Stimulated activated CD4-positive, alpha-beta T cell treated with anti-CD3 and anti-CD28 coated beads, Interleukin-12 subunit alpha, Interleukin-12 subunit beta, amount 100 ng/mL, for 24 hours (primary cell): ENCODE data around the gene PKN1.
"Not testable (repeated sequence)": the region's sequence is repeated elsewhere in the genome, so short reads cannot be mapped to it uniquely, and the experiment has no call there.

Experiments used
- DNase-seq, 2 experiments: peaks; one replicate each; pipeline ENCODE4 v3.0.0-alpha.2; 2020; ENCODE audit warnings: low read depth in 2 of 2

Gene PKN1

GRCh38 chr19:14430712-14431111 lies 2.4 kb upstream of the PKN1 start:
- DNase-seq = no peak

GRCh38 chr19:14433554-14434501 lies 722 bp downstream of the PKN1 start:
- DNase-seq = no peak

DNA sequence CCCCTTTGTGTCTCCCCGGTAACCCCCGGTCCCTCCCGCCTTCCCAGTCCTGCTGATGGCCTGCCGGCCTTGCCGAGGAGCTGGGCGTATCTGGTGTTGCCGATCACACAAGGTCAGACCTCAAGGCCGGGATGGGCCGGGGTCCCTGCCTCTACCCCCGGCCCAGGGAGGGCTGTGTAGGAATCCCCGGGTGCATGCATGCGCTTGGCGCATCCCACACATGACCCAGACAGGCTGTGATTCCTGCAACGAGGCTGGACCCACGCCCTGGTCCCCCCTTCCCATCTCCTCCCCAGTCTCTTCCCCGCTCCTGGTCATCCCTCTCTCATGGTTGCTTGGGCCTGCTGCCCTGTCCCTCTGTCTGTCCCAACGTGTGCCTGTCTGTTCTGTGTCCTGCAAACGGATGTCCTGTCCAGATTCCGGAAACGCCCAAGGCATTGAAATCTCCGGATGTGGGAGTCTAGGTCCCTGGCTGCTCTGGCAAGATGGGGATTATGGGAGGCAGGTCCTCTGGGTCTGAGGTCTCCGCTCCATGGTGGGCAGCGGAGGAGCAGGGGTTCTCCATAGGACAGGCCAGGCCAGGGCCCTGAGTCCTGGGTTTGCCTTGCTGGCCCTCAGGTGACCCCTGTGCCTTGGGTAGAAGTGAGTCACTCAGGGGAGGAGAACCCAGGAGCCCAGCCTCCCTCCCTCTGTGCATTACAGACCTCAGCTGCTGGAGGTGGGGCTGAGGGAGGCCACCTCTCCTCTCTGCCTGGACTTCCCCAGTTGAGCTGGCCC lies 1.6 kb downstream of the PKN1 start:
- no peak for DNase-seq

GRCh38 chr19:14435320-14436050 lies 2.4 kb downstream of the PKN1 start:
- no peak for DNase-seq

- DNase-seq = no peak
Observed at GRCh38 chr19:14437578-14438140, 4.6 kb downstream of the PKN1 start.

DNA sequence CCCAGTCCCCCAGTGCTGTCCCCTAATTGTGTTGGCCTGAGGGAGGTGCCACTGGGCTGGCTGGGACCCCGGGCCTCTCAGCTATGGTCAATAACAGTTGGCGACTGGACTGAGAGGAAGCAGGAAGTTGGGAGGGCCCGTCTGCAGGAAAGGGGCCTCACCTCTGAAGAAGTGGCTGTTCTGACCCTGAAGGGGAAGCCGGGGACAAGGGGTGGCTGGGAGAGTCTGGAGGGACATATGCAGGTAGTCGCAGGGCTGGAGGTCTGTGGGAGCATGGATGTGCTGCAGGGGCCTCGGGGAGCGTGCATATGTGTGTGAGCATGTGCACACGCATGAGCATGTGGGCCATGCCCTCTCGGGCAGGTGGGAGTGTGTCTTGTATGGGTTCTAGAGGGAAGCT lies 5.9 kb downstream of the PKN1 start:
- no peak for DNase-seq

DNA sequence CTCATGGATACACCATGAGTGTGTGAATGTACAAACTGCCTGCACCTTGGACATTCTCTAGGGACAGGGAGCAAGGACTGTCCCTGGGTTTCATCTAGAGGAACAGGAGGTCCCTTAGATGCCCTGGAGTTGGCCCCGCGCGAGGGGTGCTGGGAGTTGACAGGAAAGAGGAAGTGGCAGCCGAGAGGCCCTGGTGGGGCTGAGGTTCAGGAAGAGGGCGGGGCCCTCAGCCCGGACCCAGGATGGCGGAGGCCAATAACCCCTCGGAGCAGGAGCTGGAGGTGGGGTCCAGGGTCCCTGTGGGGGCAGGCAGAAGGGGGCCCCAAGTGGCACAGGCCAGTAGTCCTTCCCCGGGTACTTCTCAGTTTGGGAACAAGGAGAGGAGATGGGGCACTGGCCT lies 6.9 kb downstream of the PKN1 start:
- peak; percentile 59 to 74 for DNase-seq

GRCh38 chr19:14441041-14441938 lies 8.2 kb downstream of the PKN1 start:
- no peak for DNase-seq

- DNase-seq = no peak
Observed at GRCh38 chr19:14442891-14443631, 10.0 kb downstream of the PKN1 start.

DNA sequence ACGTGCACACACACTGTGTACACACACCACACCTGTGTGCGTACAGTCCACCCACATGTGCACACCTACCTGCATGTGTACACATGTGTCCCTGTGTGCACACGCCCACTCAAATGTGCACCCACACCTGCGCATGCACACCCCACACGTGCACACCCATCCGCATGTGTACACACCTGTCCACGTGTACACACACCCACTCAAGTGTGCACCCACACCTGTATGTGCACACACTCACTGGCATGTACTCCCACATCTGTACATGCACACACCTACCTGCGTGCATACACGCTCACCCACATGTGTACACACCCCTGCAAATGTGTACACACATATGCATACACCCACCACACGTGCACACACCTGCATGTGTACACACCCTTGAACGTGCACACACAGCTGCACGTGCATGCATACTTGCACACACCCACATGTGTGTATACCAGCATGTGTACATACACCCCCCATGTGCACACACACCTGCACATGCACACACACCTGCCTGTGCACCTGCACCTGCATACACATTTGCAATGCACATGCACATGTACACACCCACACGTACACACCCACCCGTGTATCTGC lies 10.6 kb downstream of the PKN1 start:
- DNase-seq = no peak

DNA sequence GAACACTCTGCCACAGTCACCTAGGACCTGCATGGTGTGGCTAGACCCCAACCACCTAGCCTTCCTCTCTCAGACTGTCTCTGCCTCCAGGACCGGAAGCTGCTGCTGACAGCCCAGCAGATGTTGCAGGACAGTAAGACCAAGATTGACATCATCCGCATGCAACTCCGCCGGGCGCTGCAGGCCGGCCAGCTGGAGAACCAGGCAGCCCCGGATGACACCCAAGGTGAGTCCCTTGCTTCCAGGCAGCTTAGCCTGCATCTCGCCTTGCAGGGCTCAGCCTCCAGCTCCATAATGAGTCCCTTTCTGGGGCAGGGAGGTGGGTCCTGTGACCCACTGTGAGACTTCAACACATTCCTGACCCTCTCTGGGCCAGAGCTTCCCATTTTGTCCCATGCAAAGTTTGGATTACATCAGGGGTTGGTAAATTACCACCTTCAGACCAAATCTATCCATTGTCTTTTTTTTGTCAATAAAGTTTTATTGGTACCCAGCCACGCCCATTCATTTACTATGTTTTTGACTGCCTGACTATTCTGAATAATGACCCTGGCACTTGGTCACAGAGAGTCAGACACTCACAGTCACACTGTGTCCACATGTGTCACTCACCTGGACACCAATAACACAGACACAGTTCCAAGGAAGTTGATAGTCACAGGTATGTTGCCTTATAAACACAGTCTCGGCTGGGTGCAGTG lies 13.4 kb downstream of the PKN1 start:
- no peak for DNase-seq

GRCh38 chr19:14449321-14449720 lies 16.2 kb downstream of the PKN1 start:
- no peak for DNase-seq

DNA sequence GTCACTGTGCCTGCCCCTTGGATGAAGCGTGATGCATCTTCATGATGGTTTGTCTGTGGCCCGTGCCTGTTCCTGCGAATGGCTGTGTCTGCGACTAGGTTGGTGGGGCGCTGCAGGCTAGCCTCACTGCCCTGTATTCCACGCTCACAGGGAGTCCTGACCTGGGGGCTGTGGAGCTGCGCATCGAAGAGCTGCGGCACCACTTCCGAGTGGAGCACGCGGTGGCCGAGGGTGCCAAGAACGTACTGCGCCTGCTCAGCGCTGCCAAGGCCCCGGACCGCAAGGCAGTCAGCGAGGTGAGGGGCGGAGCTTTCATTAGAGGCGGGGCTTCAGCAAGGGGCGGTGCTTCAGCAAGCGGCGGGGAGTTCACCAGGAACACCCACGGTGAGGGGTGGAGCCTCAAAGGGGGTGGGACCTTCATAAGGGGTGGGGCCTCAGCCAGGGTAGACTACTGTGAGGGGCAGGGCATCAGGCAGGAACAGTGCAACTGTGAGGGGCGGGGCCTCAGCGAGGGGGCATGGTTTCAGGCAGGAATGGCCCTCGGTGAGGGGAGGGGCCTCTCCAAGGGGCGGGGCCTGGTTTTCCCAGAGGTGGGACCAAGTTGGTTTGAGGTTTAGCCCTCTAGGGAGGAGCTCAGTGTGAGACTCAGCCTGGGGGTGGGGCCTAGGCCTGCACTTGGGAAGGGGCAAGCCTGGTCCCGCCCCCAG lies 17.2 kb downstream of the PKN1 start:
- DNase-seq = peak; percentile 51 to 74

DNA sequence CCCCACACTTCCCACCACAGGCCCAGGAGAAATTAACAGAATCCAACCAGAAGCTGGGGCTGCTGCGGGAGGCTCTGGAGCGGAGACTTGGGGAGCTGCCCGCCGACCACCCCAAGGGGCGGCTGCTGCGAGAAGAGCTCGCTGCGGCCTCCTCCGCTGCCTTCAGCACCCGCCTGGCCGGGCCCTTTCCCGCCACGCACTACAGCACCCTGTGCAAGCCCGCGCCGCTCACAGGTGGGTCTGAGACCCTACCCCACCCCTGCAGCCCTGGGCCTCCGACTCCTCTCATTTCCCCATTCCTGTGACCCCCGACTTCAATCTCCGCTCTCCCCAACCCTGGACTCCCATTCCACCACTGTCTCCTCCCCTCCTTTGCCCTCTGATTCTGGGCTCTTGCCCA lies 17.8 kb downstream of the PKN1 start:
- no peak for DNase-seq

GRCh38 chr19:14452303-14452702 lies 19.2 kb downstream of the PKN1 start:
- not testable (repeated sequence) for DNase-seq

GRCh38 chr19:14459703-14460102 lies 26.6 kb downstream of the PKN1 start:
- no peak for DNase-seq

DNA sequence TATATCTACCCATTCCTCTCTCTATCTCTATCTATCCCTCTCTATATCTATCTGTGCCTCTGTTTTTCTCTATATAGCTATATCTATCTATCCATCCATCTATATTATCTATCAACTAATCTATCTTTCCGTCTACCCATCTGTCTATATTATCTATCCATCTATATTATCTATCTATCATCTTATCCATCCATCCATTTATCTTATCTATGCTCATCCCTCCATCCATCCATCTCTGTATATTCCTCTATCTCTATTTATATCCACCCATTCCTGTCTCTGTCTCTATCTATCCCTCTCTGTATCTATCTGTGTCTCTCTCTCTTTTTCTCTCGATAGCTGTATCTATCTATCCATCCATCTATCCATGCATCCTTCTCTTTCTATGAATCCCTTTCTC lies 27.8 kb downstream of the PKN1 start:
- DNase-seq = no peak

- DNase-seq = not testable (repeated sequence)
Observed at GRCh38 chr19:14462401-14462800, 29.3 kb downstream of the PKN1 start.
